Hepatocyte (in vitro differentiated cells): Measurements from ENCODE around the gene CD99L2. TPM values are rescaled to one million over a fixed set of nuclear protein-coding genes. Genes with fewer than 3 reads are reported as not detected.

Source experiments
- DNase-seq: peaks from one replicate; pipeline ENCODE4 v3.0.0-alpha.2; 2016; ENCODE audit warnings: low spot score
- H2AFZ ChIP-seq: fragments of 200-600 bp; sonication (generic); 2 replicates; pipeline ENCODE4 v1.6.0; 2016; ENCODE audit warnings: antibody characterized with exemption, mild to moderate bottlenecking
- H3K27ac ChIP-seq: fragments of 200-600 bp; sonication (generic); 2 replicates; pipeline ENCODE4 v1.5.1; 2016; ENCODE audit warnings: mild to moderate bottlenecking
- H3K27me3 ChIP-seq: fragments of 200-600 bp; sonication (generic); 2 replicates; pipeline ENCODE4 v1.6.1; 2016
- H3K36me3 ChIP-seq: fragments of 200-600 bp; sonication (generic); replicated peaks from 2 replicates; pipeline ENCODE4 v1.5.1; 2016; ENCODE audit warnings: low read depth; ENCODE audit not compliant: insufficient read depth
- H3K4me1 ChIP-seq: fragments of 200-600 bp; sonication (generic); 2 replicates; pipeline ENCODE4 v1.5.1; 2016; ENCODE audit warnings: mild to moderate bottlenecking, moderate library complexity; ENCODE audit not compliant: insufficient read depth
- H3K4me2 ChIP-seq: fragments of 200-600 bp; sonication (generic); 2 replicates; pipeline ENCODE4 v1.6.0; 2016
- H3K4me3 ChIP-seq: fragments of 200-600 bp; sonication (generic); 2 replicates; pipeline ENCODE4 v1.5.1; 2016; ENCODE audit warnings: mild to moderate bottlenecking
- H3K79me2 ChIP-seq: fragments of 200-600 bp; sonication (generic); 2 replicates; pipeline ENCODE4 v1.6.0; 2017; ENCODE audit warnings: mild to moderate bottlenecking
- H3K9me2 ChIP-seq: fragments of 200-600 bp; sonication (generic); replicated peaks from 2 replicates; pipeline ENCODE4 v1.6.0; 2017; ENCODE audit warnings: mild to moderate bottlenecking; ENCODE audit not compliant: insufficient read depth
- H3K9me3 ChIP-seq: fragments of 200-600 bp; sonication (generic); 2 replicates; pipeline ENCODE4 v1.5.1; 2016; ENCODE audit warnings: low read depth, mild to moderate bottlenecking
- H4K20me1 ChIP-seq: fragments of 200-600 bp; sonication (generic); 2 replicates; pipeline ENCODE4 v1.6.0; 2016; ENCODE audit warnings: mild to moderate bottlenecking; ENCODE audit not compliant: insufficient read depth, poor library complexity, severe bottlenecking
- EZH2 ChIP-seq: fragments of 200-600 bp; sonication (generic); IDR thresholded peaks from 2 replicates; pipeline ENCODE4 v1.6.1; 2016; ENCODE audit warnings: antibody characterized with exemption, mild to moderate bottlenecking, borderline replicate concordance
- EZH2phosphoT487 ChIP-seq: fragments of 200-600 bp; sonication (generic); IDR thresholded peaks from one replicate; pipeline ENCODE4 v1.6.1; 2018; ENCODE audit warnings: antibody characterized with exemption, mild to moderate bottlenecking, low read depth, moderate library complexity; ENCODE audit not compliant: unreplicated experiment, severe bottlenecking
- WGBS: methylation state at CpG from one replicate; pipeline ENCODE4 v1.1.6; 2016; ENCODE audit warnings: low lambda C conversion rate; ENCODE audit errors: missing lambda C conversion rate; 5-methylcytosine and 5-hydroxymethylcytosine counted together
- polyA plus RNA-seq: library from polyadenylated mRNA; unstranded; fragments of >200 nt; fragmentation: Nextera tagmentation; extraction: Ambion mirVana; gene quantifications from 2 replicates; pipeline ENCODE4 v1.2.1, GENCODE V29; 2016
- total RNA-seq: library from RNA; depleted of rRNA; stranded (reverse); fragments of >200 nt; gene quantifications from 2 replicates; pipeline ENCODE4 v1.2.3, GENCODE V29; 2014
- TF ChIP-seq, protein P1 (sequence below): fragments of 200-600 bp; sonication (generic); IDR thresholded peaks from 2 replicates; pipeline ENCODE4 v1.5.1; 2016; ENCODE audit warnings: antibody characterized with exemption, mild to moderate bottlenecking; ENCODE audit not compliant: poor library complexity

Gene CD99L2
- total and polyA plus RNA-seq, 2 experiments from 2014 or later, result 32.0 to 35.1 TPM

DNA sequence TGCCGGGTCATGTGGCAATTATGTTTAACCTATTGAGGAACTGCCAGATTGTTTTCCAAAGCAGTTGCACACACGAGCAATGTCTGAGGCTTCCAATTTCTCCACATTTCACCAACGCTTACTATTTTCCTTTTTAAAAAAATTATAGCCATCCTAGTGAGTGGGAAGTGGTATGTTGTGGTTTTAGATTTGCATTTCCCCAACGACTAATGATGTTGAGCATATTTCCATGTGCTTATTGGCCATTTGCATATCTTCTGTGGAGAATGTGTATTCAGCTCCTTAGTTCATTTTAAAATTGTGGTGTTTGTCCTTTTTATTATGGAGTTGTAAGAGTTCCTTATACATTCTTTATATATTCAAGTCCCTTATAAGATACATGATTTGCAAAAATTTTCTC, 145.1 kb downstream of the CD99L2 start:
- Histone ChIP-seq H3K36me3 (no peaks in the 10 kb centered on the region), H3K9me3 (no peaks in the 10 kb centered on the region), H4K20me1 (no peaks in the 10 kb centered on the region), H3K4me3 (no peak overlapping the region), H3K4me1 (no peaks in the 10 kb centered on the region), H3K27me3 (no peaks in the 10 kb centered on the region), H3K9me2 (no peaks in the 10 kb centered on the region), H3K4me2 (no peak overlapping the region), H3K27ac (no peak overlapping the region), H2AFZ (no peak overlapping the region), H3K79me2 (no peaks in the 10 kb centered on the region)
- DNase-seq, result no peak
- WGBS, result 76% methylated on average over 4 of the region's 4 CpGs
- TF ChIP-seq, protein P1, sequence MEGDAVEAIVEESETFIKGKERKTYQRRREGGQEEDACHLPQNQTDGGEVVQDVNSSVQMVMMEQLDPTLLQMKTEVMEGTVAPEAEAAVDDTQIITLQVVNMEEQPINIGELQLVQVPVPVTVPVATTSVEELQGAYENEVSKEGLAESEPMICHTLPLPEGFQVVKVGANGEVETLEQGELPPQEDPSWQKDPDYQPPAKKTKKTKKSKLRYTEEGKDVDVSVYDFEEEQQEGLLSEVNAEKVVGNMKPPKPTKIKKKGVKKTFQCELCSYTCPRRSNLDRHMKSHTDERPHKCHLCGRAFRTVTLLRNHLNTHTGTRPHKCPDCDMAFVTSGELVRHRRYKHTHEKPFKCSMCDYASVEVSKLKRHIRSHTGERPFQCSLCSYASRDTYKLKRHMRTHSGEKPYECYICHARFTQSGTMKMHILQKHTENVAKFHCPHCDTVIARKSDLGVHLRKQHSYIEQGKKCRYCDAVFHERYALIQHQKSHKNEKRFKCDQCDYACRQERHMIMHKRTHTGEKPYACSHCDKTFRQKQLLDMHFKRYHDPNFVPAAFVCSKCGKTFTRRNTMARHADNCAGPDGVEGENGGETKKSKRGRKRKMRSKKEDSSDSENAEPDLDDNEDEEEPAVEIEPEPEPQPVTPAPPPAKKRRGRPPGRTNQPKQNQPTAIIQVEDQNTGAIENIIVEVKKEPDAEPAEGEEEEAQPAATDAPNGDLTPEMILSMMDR, result no peak
- TF ChIP-seq EZH2phosphoT487, result no peak
- no peak for TF ChIP-seq EZH2

DNA sequence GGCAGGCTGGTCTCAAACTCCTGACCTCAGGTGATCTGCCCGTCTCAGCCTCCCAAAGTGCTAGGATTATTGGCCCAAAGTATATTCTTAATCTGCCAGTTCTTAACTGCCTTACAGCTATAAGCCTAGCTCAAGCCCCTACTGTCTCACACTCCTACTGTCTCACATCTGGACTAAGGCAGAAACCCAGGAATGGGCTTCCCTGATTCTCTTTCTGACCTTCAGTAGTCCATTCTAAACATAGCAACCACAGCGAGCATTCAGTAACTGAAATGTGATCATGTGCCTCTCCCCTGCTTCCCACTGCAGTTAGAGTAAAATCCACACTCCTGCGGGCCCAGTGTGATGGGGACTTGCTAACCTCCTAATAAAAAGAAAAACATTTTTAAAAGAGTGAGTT, 146.3 kb downstream of the CD99L2 start:
- H3K4me1 ChIP-seq, result no peaks in the 10 kb centered on the region
- H2AFZ ChIP-seq, result no peak overlapping the region
- H4K20me1 ChIP-seq, result no peaks in the 10 kb centered on the region
- no peaks in the 10 kb centered on the region for H3K9me3 ChIP-seq
- no peaks in the 10 kb centered on the region for H3K79me2 ChIP-seq
- WGBS, result 85% methylated on average over 3 of the region's 3 CpGs
- no peak for TF ChIP-seq EZH2
- no peak for TF ChIP-seq EZH2phosphoT487
- TF ChIP-seq, protein P1, result no peak
- H3K4me3 ChIP-seq, result no peak overlapping the region
- H3K36me3 ChIP-seq, result no peaks in the 10 kb centered on the region
- no peak for DNase-seq
- H3K27me3 ChIP-seq, result no peaks in the 10 kb centered on the region
- H3K4me2 ChIP-seq, result no peak overlapping the region
- H3K27ac ChIP-seq, result no peak overlapping the region
- no peaks in the 10 kb centered on the region for H3K9me2 ChIP-seq

DNA sequence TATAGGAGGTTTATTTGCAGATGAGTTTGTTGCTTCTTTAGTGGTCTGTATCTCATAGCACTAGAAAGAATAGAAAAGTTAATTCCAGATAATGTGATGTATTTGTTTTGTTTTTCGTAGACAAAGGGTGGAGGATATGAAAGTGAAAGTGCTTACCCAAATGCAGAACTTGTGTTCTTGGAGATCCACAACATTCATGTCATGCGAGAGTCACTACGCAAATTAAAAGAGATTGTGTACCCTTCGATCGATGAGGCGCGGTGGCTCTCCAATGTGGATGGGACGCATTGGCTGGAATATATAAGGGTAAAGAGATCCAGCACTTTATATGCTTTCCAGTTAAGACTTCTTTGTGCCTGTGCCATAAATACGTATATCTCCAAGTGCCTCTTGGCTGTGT, 162.0 kb downstream of the CD99L2 start:
- Histone ChIP-seq H2AFZ (no peak overlapping the region), H3K4me3 (no peak overlapping the region), H3K27ac (no peak overlapping the region), H4K20me1 (no peaks in the 10 kb centered on the region), H3K27me3 (no peaks in the 10 kb centered on the region), H3K4me1 (no peaks in the 10 kb centered on the region), H3K36me3 (no peaks in the 10 kb centered on the region), H3K9me2 (no peaks in the 10 kb centered on the region), H3K4me2 (no peak overlapping the region), H3K79me2 (no peaks in the 10 kb centered on the region), H3K9me3 (no peaks in the 10 kb centered on the region)
- TF ChIP-seq, protein P1, result no peak
- TF ChIP-seq EZH2 (no peak), EZH2phosphoT487 (no peak)
- 90% methylated on average over 9 of the region's 9 CpGs for WGBS
- no peak for DNase-seq

DNA sequence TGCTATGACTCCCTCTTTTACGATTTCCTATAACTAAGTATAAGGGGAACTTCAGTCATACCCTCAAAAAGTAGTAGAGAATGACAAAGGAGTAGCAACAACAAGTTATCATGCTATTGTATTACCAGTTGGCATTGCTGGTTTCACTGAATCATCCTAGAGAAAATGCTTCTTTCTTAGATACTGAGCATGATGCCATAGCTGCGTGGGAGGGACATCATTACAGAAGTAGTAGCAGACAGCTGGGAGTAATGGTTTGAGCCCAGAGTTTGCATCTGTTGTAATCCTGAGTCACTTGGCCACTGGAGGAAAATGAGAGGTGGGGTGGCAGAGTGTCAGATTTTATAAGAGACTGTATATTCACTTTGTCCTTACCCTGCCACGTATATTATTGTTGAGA, 166.7 kb downstream of the CD99L2 start:
- Histone ChIP-seq H3K4me3 (no peak overlapping the region), H3K9me2 (no peaks in the 10 kb centered on the region), H4K20me1 (no peaks in the 10 kb centered on the region), H3K27me3 (no peaks in the 10 kb centered on the region), H3K36me3 (no peaks in the 10 kb centered on the region), H3K4me1 (no peaks in the 10 kb centered on the region), H3K79me2 (no peaks in the 10 kb centered on the region), H2AFZ (no peak overlapping the region), H3K27ac (no peak overlapping the region), H3K4me2 (no peak overlapping the region), H3K9me3 (no peaks in the 10 kb centered on the region)
- no peak for TF ChIP-seq EZH2
- no peak for TF ChIP-seq EZH2phosphoT487
- TF ChIP-seq, protein P1, result no peak
- WGBS, result 70% methylated on average over 3 of the region's 3 CpGs
- no peak for DNase-seq
